Upper lobe of left lung (tissue), 6 donors: ENCODE measurements around the gene TOMM70. TPM values are rescaled to one million over a fixed set of nuclear protein-coding genes. Genes with fewer than 3 reads are reported as not detected.

Experiments
- ATAC-seq, 2 donors: fragments of 200-7000 bp; cut with Tn5 transposase; one replicate each; pipeline ENCODE4 v1.9.1; 2022; ENCODE audit warnings: mild to moderate bottlenecking in 2 of 2, moderate library complexity in 2 of 2; ENCODE audit not compliant: low FRiP score in 2 of 2
- DNase-seq, 2 donors: peaks; one replicate each; pipeline ENCODE4 v3.0.0-alpha.2; 2019 to 2020
- H3K27ac ChIP-seq, 4 donors: fragments of 200-600 bp; sonication (generic); one replicate each; pipeline ENCODE4 v1.5.1; 2016 to 2019
- H3K27me3 ChIP-seq, 4 donors: fragments of 200-600 bp; sonication (generic); one replicate each; pipeline ENCODE4 v1.5.1; 2017 to 2019
- H3K36me3 ChIP-seq, 4 donors: fragments of 200-600 bp; sonication (generic); one replicate each; pipeline ENCODE4 v1.5.1; 2016 to 2019
- H3K4me1 ChIP-seq, 4 donors: fragments of 200-600 bp; sonication (generic); one replicate each; pipeline ENCODE4 v1.5.1; 2018 to 2019
- H3K4me3 ChIP-seq, 4 donors: fragments of 200-600 bp; sonication (generic); one replicate each; pipeline ENCODE4 v1.5.1; 2017 to 2019; ENCODE audit warnings: mild to moderate bottlenecking in 2 of 4, moderate library complexity in 1 of 4
- H3K9me3 ChIP-seq, 4 donors: fragments of 200-600 bp; sonication (generic); one replicate each; pipeline ENCODE4 v1.5.1; 2018 to 2019
- CTCF ChIP-seq, 6 experiments: fragments of 450-650 bp in 4 of 6; fragments of 200-600 bp in 2 of 6; sonication (generic) in 2 of 6; IDR thresholded peaks; one replicate each; pipeline ENCODE4 v1.5.1; 2016 to 2019; ENCODE audit warnings: antibody characterized with exemption in 6 of 6
- EP300 ChIP-seq, 4 donors: sonication (generic); formaldehyde crosslinking; IDR thresholded peaks; one replicate each; pipeline ENCODE4 v1.5.1; 2017; ENCODE audit warnings: antibody characterized with exemption in 4 of 4, control low read depth in 2 of 4
- POLR2A ChIP-seq, 4 donors: fragments of 450-650 bp; IDR thresholded peaks; one replicate each; pipeline ENCODE4 v1.5.1; 2016 to 2017; ENCODE audit warnings: antibody characterized with exemption in 4 of 4, mild to moderate bottlenecking in 2 of 4
- POLR2AphosphoS5 ChIP-seq, 2 donors: sonication (generic); formaldehyde crosslinking; IDR thresholded peaks; one replicate each; pipeline ENCODE4 v1.5.1; 2017; ENCODE audit warnings: antibody characterized with exemption in 2 of 2
- WGBS, 2 donors: methylation state at CpG; one replicate each; pipeline ENCODE4 v1.1.5; 2017 to 2018; 5-methylcytosine and 5-hydroxymethylcytosine counted together
- total RNA-seq, 6 donors: library from RNA; depleted of rRNA in 4 of 6; stranded (reverse); fragments of >200 nt in 4 of 6; gene quantifications; one replicate each; pipeline versions ENCODE4 v1.1.0 to v1.2.1, GENCODE V29; 2016 to 2021
- donor health status: DM: no; HTN: no; CAD: no; lungs with moderate emphysema.
- donor health status: DM: no; HTN: yes; CAD: no; lungs with severe emphysema.

TOMM70 gene
- total RNA-seq, 6 donors from 2014 or later: 14.1 to 38.4 (median 30.2) TPM

- DNase-seq (no peak), ATAC-seq (no peak)
- no peak for TF ChIP-seq EP300 (IDR thresholded peaks at IDR 0.05)
- no peak for TF ChIP-seq POLR2AphosphoS5 (IDR thresholded peaks at IDR 0.05)
- TF ChIP-seq CTCF (IDR thresholded peaks at IDR 0.05): no peak
- TF ChIP-seq POLR2A (IDR thresholded peaks at IDR 0.05): no peak
- 82 to 96% methylated on average over 1 of the region's 1 CpG for whole genome bisulfite sequencing, 2 donors
- Histone ChIP-seq H3K36me3 (peaks cover 0 to 53% (median 29%) of the 10 kb centered on the region in 4 donors), H3K27me3 (no peaks in the 10 kb centered on the region), H3K27ac (no peak overlapping the region), H3K4me3 (no peak overlapping the region), H3K9me3 (no peaks in the 10 kb centered on the region), H3K4me1 (no peaks in the 10 kb centered on the region)
These were observed 39.0 kb downstream of the TOMM70 start for GRCh38 chr3:100361897-100362296.

GRCh38 chr3:100360757-100361496 lies 40.0 kb downstream of the TOMM70 start:
- H3K27ac ChIP-seq: no peak overlapping the region
- no peaks in the 10 kb centered on the region for H3K4me1 ChIP-seq
- WGBS, 2 donors: 97 to 98% methylated on average over 4 of the region's 4 CpGs
- DNase-seq: no peak
- no peaks in the 10 kb centered on the region for H3K9me3 ChIP-seq
- no peak overlapping the region for H3K4me3 ChIP-seq
- TF ChIP-seq EP300 (IDR thresholded peaks at IDR 0.05) (no peak), POLR2AphosphoS5 (IDR thresholded peaks at IDR 0.05) (no peak), POLR2A (IDR thresholded peaks at IDR 0.05) (no peak), CTCF (IDR thresholded peaks at IDR 0.05) (no peak)
- H3K36me3 ChIP-seq: peaks cover 0 to 50% (median 27%) of the 10 kb centered on the region in 4 donors
- H3K27me3 ChIP-seq: no peaks in the 10 kb centered on the region
- ATAC-seq: no peak

GRCh38 chr3:100359035-100359434 lies 41.9 kb downstream of the TOMM70 start:
- no peaks in the 10 kb centered on the region for H3K9me3 ChIP-seq
- H3K36me3 ChIP-seq: peaks cover 0 to 54% (median 29%) of the 10 kb centered on the region in 4 donors
- DNase-seq (no peak), ATAC-seq (no peak)
- TF ChIP-seq CTCF (IDR thresholded peaks at IDR 0.05) (no peak), POLR2A (IDR thresholded peaks at IDR 0.05) (no peak), POLR2AphosphoS5 (IDR thresholded peaks at IDR 0.05) (no peak), EP300 (IDR thresholded peaks at IDR 0.05) (no peak)
- WGBS, 2 donors: 90 to 96% methylated on average over 3 of the region's 3 CpGs
- no peak overlapping the region for H3K27ac ChIP-seq
- no peaks in the 10 kb centered on the region for H3K4me1 ChIP-seq
- no peak overlapping the region for H3K4me3 ChIP-seq
- H3K27me3 ChIP-seq: no peaks in the 10 kb centered on the region

DNA sequence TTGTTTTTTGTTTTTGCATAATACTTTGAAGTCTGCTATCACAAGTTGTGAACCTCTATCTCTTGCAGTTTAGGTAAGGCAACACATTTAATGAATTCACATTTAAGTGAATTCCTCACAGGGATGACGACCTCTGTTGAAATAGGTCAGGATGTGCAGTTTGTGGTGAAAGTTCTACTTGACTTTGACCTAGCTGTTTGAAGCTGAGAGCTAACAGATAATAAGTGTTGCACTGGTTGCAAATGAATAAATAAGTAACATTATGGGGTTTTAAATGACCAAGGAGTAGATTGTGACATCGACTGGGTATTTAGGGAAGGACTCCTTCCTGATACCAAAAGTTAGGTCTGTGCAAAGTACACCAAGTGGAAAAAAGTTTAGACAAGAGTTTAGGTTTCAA lies 42.5 kb downstream of the TOMM70 start:
- H3K4me1 ChIP-seq: no peaks in the 10 kb centered on the region
- peaks cover 0 to 57% (median 30%) of the 10 kb centered on the region in 4 donors for H3K36me3 ChIP-seq
- TF ChIP-seq POLR2AphosphoS5 (IDR thresholded peaks at IDR 0.05) (no peak), POLR2A (IDR thresholded peaks at IDR 0.05) (no peak), EP300 (IDR thresholded peaks at IDR 0.05) (no peak), CTCF (IDR thresholded peaks at IDR 0.05) (no peak)
- WGBS, 2 donors: 79 to 94% methylated on average over 2 of the region's 2 CpGs
- no peaks in the 10 kb centered on the region for H3K27me3 ChIP-seq
- no peak overlapping the region for H3K27ac ChIP-seq
- no peak overlapping the region for H3K4me3 ChIP-seq
- no peak for ATAC-seq
- no peaks in the 10 kb centered on the region for H3K9me3 ChIP-seq
- DNase-seq: no peak

DNA sequence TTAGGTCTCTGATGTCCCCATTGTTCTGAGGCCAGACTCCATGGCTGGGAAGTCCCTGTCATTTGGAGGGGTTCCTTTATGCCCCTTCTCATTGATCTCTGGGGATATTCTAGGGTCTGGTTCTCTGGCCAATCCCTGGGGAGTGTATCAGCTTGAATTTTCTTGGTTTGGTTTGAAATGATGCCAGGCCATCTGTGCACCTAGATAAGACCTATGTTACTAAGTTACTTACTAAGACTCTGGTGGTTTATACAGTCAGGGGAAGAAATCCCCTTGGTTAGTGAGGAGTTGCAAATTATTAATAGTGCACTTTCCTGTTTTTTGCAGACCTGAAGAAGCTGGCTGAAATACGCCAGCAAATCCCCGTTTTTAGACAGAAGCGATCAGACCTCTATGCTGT lies 46.0 kb downstream of the TOMM70 start:
- Histone ChIP-seq H3K27me3 (no peaks in the 10 kb centered on the region), H3K9me3 (no peaks in the 10 kb centered on the region), H3K4me1 (no peaks in the 10 kb centered on the region), H3K4me3 (no peak overlapping the region), H3K27ac (no peak overlapping the region), H3K36me3 (peaks cover 12 to 61% (median 35%) of the 10 kb centered on the region in 4 donors)
- ATAC-seq (no peak), DNase-seq (no peak)
- TF ChIP-seq EP300 (IDR thresholded peaks at IDR 0.05): no peak
- no peak for TF ChIP-seq CTCF (IDR thresholded peaks at IDR 0.05)
- TF ChIP-seq POLR2A (IDR thresholded peaks at IDR 0.05): no peak
- no peak for TF ChIP-seq POLR2AphosphoS5 (IDR thresholded peaks at IDR 0.05)
- WGBS, 2 donors: 89 to 94% methylated on average over 3 of the region's 3 CpGs
